H1 (cell line): ENCODE data around the gene PGAP3. TPM values are rescaled to one million over a fixed set of nuclear protein-coding genes. Genes with fewer than 3 reads are reported as not detected.
A peak's percentile ranks its signal among the peaks of the same experiment; 100 is the strongest.

Experiments
- CTCF ChIA-PET: fragments of 300-600 bp; sonication (Branson Sonifier 250); formaldehyde crosslinking; loops from one replicate; lab custom pipeline; 2021; ENCODE audit not compliant: partially characterized antibody; lab: Charles Lee
- POLR2A ChIA-PET: fragments of 300-600 bp; sonication (Branson Sonifier 250); formaldehyde crosslinking; loops from one replicate; lab custom pipeline; 2021; ENCODE audit warnings: inconsistent platforms; ENCODE audit not compliant: partially characterized antibody; lab: Charles Lee
- DNase-seq, 2 experiments: peaks; one replicate each; pipeline versions ENCODE4 v3.0.0 to v3.0.0-alpha.2; 2010 to 2022; ENCODE audit warnings: low spot score in 2 of 2, low read depth in 1 of 2, mixed read lengths in 1 of 2
- FAIRE-seq: peaks from 2 replicates; lab custom pipeline; 2011; peaks lifted over from hg19 to GRCh38; lab: Jason Lieb, UNC
- H2AFZ ChIP-seq: 2 replicates; pipeline ENCODE4 v1.8.1; 2012; ENCODE audit warnings: low read length, inconsistent platforms
- H2AK5ac ChIP-seq: 2 replicates; pipeline ENCODE4 v1.6.1; 2013; ENCODE audit warnings: low read depth, low read length
- H2BK120ac ChIP-seq: replicated peaks from 2 replicates; pipeline ENCODE3; 2013; ENCODE audit warnings: low read depth, low read length, inconsistent platforms
- H2BK12ac ChIP-seq: 2 replicates; pipeline ENCODE4 v1.6.1; 2013; ENCODE audit warnings: low read depth, low read length
- H2BK15ac ChIP-seq: 2 replicates; pipeline ENCODE4 v1.6.1; 2013; ENCODE audit warnings: low read length
- H2BK20ac ChIP-seq: 2 replicates; pipeline ENCODE4 v1.6.1; 2013; ENCODE audit warnings: low read length
- H2BK5ac ChIP-seq: 2 replicates; pipeline ENCODE4 v1.6.1; 2013; ENCODE audit warnings: low read depth, low read length
- H3K14ac ChIP-seq: 2 replicates; pipeline ENCODE4 v1.6.1; 2013; ENCODE audit warnings: inconsistent platforms; ENCODE audit not compliant: insufficient read length
- H3K18ac ChIP-seq: 2 replicates; pipeline ENCODE4 v1.6.1; 2013; ENCODE audit warnings: low read length; ENCODE audit errors: extremely low read depth
- H3K23ac ChIP-seq: 2 replicates; pipeline ENCODE4 v1.6.1; 2013; ENCODE audit warnings: inconsistent platforms; ENCODE audit not compliant: insufficient read length
- H3K23me2 ChIP-seq: 2 replicates; pipeline ENCODE4 v1.6.1; 2013; ENCODE audit warnings: low read depth, low read length
- H3K27ac ChIP-seq: 2 replicates; pipeline ENCODE4 v1.6.1; 2011; ENCODE audit warnings: low read depth, low read length, inconsistent platforms
- H3K27me3 ChIP-seq, 4 experiments: replicated peaks in 1 of 4; 1 replicate in 1 of 4; 2 replicates in 3 of 4; pipeline versions ENCODE4 v1.6.1 to v1.8.1; 2011 to 2013; ENCODE audit warnings: low read length in 3 of 4, mild to moderate bottlenecking in 3 of 4, inconsistent platforms in 2 of 4, mixed read lengths in 2 of 4, moderate library complexity in 1 of 4; ENCODE audit not compliant: control insufficient read depth in 3 of 4, insufficient read depth in 3 of 4; ENCODE audit errors: extremely low read depth in 1 of 4
- H3K36me3 ChIP-seq, 4 experiments: 2 replicates each; pipeline versions ENCODE4 v1.6.1 to v1.8.1; 2011 to 2013; ENCODE audit warnings: mild to moderate bottlenecking in 4 of 4, low read length in 3 of 4, moderate library complexity in 2 of 4, control low read depth in 1 of 4, inconsistent platforms in 1 of 4; ENCODE audit not compliant: insufficient read depth in 4 of 4, control insufficient read depth in 2 of 4
- H3K4ac ChIP-seq: replicated peaks from 2 replicates; pipeline ENCODE3; 2013; ENCODE audit warnings: low read length, low read depth, mixed read lengths, inconsistent platforms; ENCODE audit not compliant: insufficient read length
- H3K4me1 ChIP-seq, 4 experiments: replicated peaks in 1 of 4; 1 replicate in 1 of 4; 2 replicates in 3 of 4; pipeline versions ENCODE4 v1.6.1 to v1.8.1; 2011 to 2013; ENCODE audit warnings: low read length in 3 of 4, inconsistent platforms in 2 of 4, mixed read lengths in 1 of 4; ENCODE audit not compliant: insufficient read depth in 4 of 4, control insufficient read depth in 3 of 4
- H3K4me2 ChIP-seq, 2 experiments: 2 replicates each; pipeline versions ENCODE4 v1.6.1 to v1.8.1; 2011 to 2013; ENCODE audit warnings: low read depth in 2 of 2, low read length in 2 of 2, control low read depth in 1 of 2, inconsistent platforms in 1 of 2, mild to moderate bottlenecking in 1 of 2; ENCODE audit not compliant: insufficient read depth in 1 of 2
- H3K4me3 ChIP-seq, 4 experiments: fragments of 200-600, 300-600 bp in 1 of 4; sonication (generic), shearing (Covaris generic), sonication (Bioruptor Twin) in 1 of 4; 2 replicates each; pipeline versions ENCODE4 v1.5.1 to v1.8.1; 2011 to 2016; ENCODE audit warnings: low read length in 4 of 4, low read depth in 3 of 4, control low read depth in 2 of 4, inconsistent platforms in 2 of 4, mild to moderate bottlenecking in 2 of 4, mixed read lengths in 1 of 4, moderate library complexity in 1 of 4; ENCODE audit not compliant: insufficient read depth in 2 of 4; ENCODE audit errors: extremely low read depth in 1 of 4
- H3K56ac ChIP-seq: replicated peaks from 2 replicates; pipeline ENCODE3; 2013; ENCODE audit warnings: low read depth, mild to moderate bottlenecking, mixed read lengths, low read length, inconsistent platforms; ENCODE audit not compliant: insufficient read length
- H3K79me1 ChIP-seq: 2 replicates; pipeline ENCODE4 v1.6.1; 2013; ENCODE audit warnings: low read depth, low read length, control low read depth
- H3K79me2 ChIP-seq, 2 experiments: 2 replicates each; pipeline versions ENCODE4 v1.6.1 to v1.8.1; 2012 to 2013; ENCODE audit warnings: low read length in 2 of 2, mild to moderate bottlenecking in 2 of 2, inconsistent platforms in 1 of 2; ENCODE audit not compliant: insufficient read depth in 2 of 2, control insufficient read depth in 1 of 2
- H3K9ac ChIP-seq, 4 experiments: replicated peaks in 1 of 4; 1 replicate in 1 of 4; 2 replicates in 3 of 4; pipeline versions ENCODE4 v1.6.1 to v1.8.1; 2011 to 2013; ENCODE audit warnings: low read depth in 3 of 4, low read length in 3 of 4, control low read depth in 2 of 4, mild to moderate bottlenecking in 2 of 4, moderate library complexity in 2 of 4, inconsistent platforms in 1 of 4; ENCODE audit errors: extremely low read depth in 1 of 4
- H3K9me3 ChIP-seq, 2 experiments: 2 replicates each; pipeline versions ENCODE4 v1.6.1 to v1.8.1; 2012 to 2013; ENCODE audit warnings: mild to moderate bottlenecking in 2 of 2, moderate library complexity in 2 of 2, control low read depth in 1 of 2, inconsistent platforms in 1 of 2, low read depth in 1 of 2, low read length in 1 of 2, mixed read lengths in 1 of 2; ENCODE audit not compliant: insufficient read depth in 2 of 2
- H4K20me1 ChIP-seq, 2 experiments: replicated peaks in 1 of 2; 2 replicates each; pipeline versions ENCODE3 to v1.8.1; 2011 to 2013; ENCODE audit warnings: inconsistent platforms in 2 of 2, low read length in 2 of 2, mild to moderate bottlenecking in 1 of 2; ENCODE audit not compliant: insufficient read depth in 2 of 2, control insufficient read depth in 1 of 2
- H4K5ac ChIP-seq: 2 replicates; pipeline ENCODE4 v1.6.1; 2013; ENCODE audit warnings: low read length, low read depth, mixed read lengths, inconsistent platforms; ENCODE audit not compliant: insufficient read length
- H4K8ac ChIP-seq: 2 replicates; pipeline ENCODE4 v1.8.0; 2013; ENCODE audit warnings: mild to moderate bottlenecking, moderate library complexity, low read length, inconsistent platforms; ENCODE audit not compliant: insufficient read depth; ENCODE audit errors: extremely low read depth
- H4K91ac ChIP-seq: replicated peaks from 2 replicates; pipeline ENCODE3; 2013; ENCODE audit warnings: low read length, mixed read lengths, inconsistent platforms; ENCODE audit not compliant: insufficient read length
- ASH2L ChIP-seq: fragments of 200-600, 300-600 bp; sonication (generic); IDR thresholded peaks from one replicate; pipeline ENCODE4 v1.7.1; 2017; ENCODE audit warnings: low read length
- FOSL1 ChIP-seq: IDR thresholded peaks from 2 replicates; pipeline ENCODE4 v1.6.1; 2011; ENCODE audit warnings: mild to moderate bottlenecking, low read depth, low read length, moderate library complexity; ENCODE audit not compliant: insufficient read depth
- NANOG ChIP-seq: IDR thresholded peaks from 2 replicates; pipeline ENCODE4 v1.6.1; 2011; ENCODE audit warnings: low read length, low read depth, mild to moderate bottlenecking, inconsistent platforms; ENCODE audit not compliant: insufficient read depth, poor library complexity, severe bottlenecking
- RNF2 ChIP-seq: fragments of 200-900, 300-1000 bp; sonication (generic); IDR thresholded peaks from 2 replicates; pipeline ENCODE4 v1.7.1; 2016; ENCODE audit warnings: borderline replicate concordance, low read depth, mild to moderate bottlenecking, antibody characterized with exemption, low read length; ENCODE audit not compliant: poor library complexity, severe bottlenecking; ENCODE audit errors: missing control alignments
- WGBS, 2 experiments: shearing (Covaris generic) in 1 of 2; methylation state at CpG; one replicate each; pipeline versions ENCODE4 v1.1.6 to v1.1.7; 2013 to 2015; ENCODE audit warnings: low lambda C conversion rate in 2 of 2, mixed read lengths in 2 of 2, inconsistent platforms in 1 of 2, low coverage in 1 of 2, missing lambda C conversion rate in 1 of 2; ENCODE audit not compliant: insufficient replicate concordance in 2 of 2, insufficient coverage in 1 of 2, insufficient read length in 1 of 2; ENCODE audit errors: extremely low coverage in 1 of 2, missing lambda C conversion rate in 1 of 2; 5-methylcytosine and 5-hydroxymethylcytosine counted together
- polyA plus RNA-seq, 7 experiments: library from polyadenylated mRNA; depleted of rRNA in 3 of 7; stranded (reverse) in 5 of 7; unstranded in 2 of 7; fragments of >200 nt in 5 of 7; fragments of 200-250 nt in 2 of 7; gene quantifications; 1 replicate in 5 of 7; 2 replicates in 1 of 7; 4 replicates in 1 of 7; pipeline versions ENCODE4 v1.2.1 to v1.2.3, GENCODE V29; 2011 to 2013; ENCODE audit warnings: missing spikeins in 2 of 7, mixed read lengths in 2 of 7
- total RNA-seq: library from RNA; stranded (reverse); fragmentation: NEBNext Ultra II Directional; extraction: Animal tissue kit (Norgen Biotek cat#: 25700); gene quantifications from 2 replicates; pipeline ENCODE4 v1.2.1, GENCODE V29; 2021

The PGAP3 gene
- total and polyA plus RNA-seq, 2 of the 8 experiments (the other 6 are each of a cell fraction or from before 2014, with no cell fraction given): 21.0 to 30.7 TPM

- Histone ChIP-seq H3K27me3 (peaks cover 0 to 3% (median under 1%) of the 10 kb centered on the region in 4 experiments; a peak in 4 of 7 replicates), H4K20me1 (no peaks in the 10 kb centered on the region), H3K23me2 (no peaks in the 10 kb centered on the region), H2BK15ac (no peak overlapping the region; the same call in 1 of the 2 replicates), H4K8ac (no peak overlapping the region; the same call in 1 of the 2 replicates), H2BK5ac (peak overlapping the region; percentile 35; the same call in 1 of the 2 replicates), H3K9me3 (no peaks in the 10 kb centered on the region), H3K4me1 (peaks cover 0 to 48% (median 40%) of the 10 kb centered on the region in 4 experiments; a peak in 6 of 7 replicates), H3K14ac (no peak overlapping the region), H4K91ac (no peak overlapping the region), H3K18ac (no peak overlapping the region; the same call in 1 of the 2 replicates), H3K79me2 (no peaks in the 10 kb centered on the region), H3K27ac (peak overlapping the region; percentile 50; the same call in 1 of the 2 replicates), H3K79me1 (no peaks in the 10 kb centered on the region), H2AFZ (no peak overlapping the region), H2BK12ac (0 out of 2 replicates have a peak overlapping the region, but pooled peaks have one; percentile 27), H3K4me2 (no peak overlapping the region), H2BK120ac (no peak overlapping the region), H4K5ac (no peak overlapping the region), H2AK5ac (no peak overlapping the region), H3K23ac (no peak overlapping the region), H2BK20ac (0 out of 2 replicates have a peak overlapping the region, but pooled peaks have one; percentile 61), H3K36me3 (peaks cover 0 to 9% (median 3%) of the 10 kb centered on the region in 4 experiments; a peak in 3 of 8 replicates), H3K4me3 (no peak overlapping the region), H3K56ac (no peak overlapping the region), H3K9ac (no peak overlapping the region), H3K4ac (no peak overlapping the region)
- ChIA-PET CTCF (interaction anchor here (0.7 to 52.4 kb wide), 5 partner anchors 11 to 114 kb away, joined by 3 to 1885 read pairs (median 4); partner anchors contain the start of genes PPP1R1B and STARD3), POLR2A (interaction anchor here (1.1 to 32.5 kb wide), 3 partner anchors 9 to 56 kb away, joined by 3 to 708 read pairs (median 3); partner anchors contain the start of genes ERBB2 and PGAP3)
- TF ChIP-seq ASH2L (no peak), FOSL1 (no peak), RNF2 (no peak), NANOG (no peak)
- no peak for DNase-seq
- 92% methylated on average over 8 of the region's 8 CpGs; no CpG with 5 or more reads in 1 of the 2 experiments for WGBS, 2 experiments
- FAIRE-seq: no peak
Measured at GRCh38 chr17:39661744-39662541, 25.9 kb downstream of the PGAP3 start.
